SIG-M5 treated with dmso at 0.1 percent for 504 hours (cell line): ENCODE data around the gene CCNA2.

ENCODE experiments used
- DNase-seq: peaks from one replicate; lab custom pipeline; 2025; ENCODE audit not compliant: unreplicated experiment; lab: John Stamatoyannopoulos, UW

Gene CCNA2

GRCh38 chr4:121777625-121778024 is 46.1 kb downstream of the CCNA2 start:
- no peak for DNase-seq

GRCh38 chr4:121776610-121777401 is 46.9 kb downstream of the CCNA2 start:
- DNase-seq, result no peak

- DNase-seq, result no peak
Measured at GRCh38 chr4:121773883-121774282, 49.8 kb downstream of the CCNA2 start.

GRCh38 chr4:121771869-121772268 is 51.8 kb downstream of the CCNA2 start:
- no peak for DNase-seq

- no peak for DNase-seq
Measured at GRCh38 chr4:121769341-121769740, 54.3 kb downstream of the CCNA2 start.

GRCh38 chr4:121767166-121767565 is 56.5 kb downstream of the CCNA2 start:
- DNase-seq, result no peak
